ENCODE data around the gene PLEKHM3. TPM values are rescaled to one million over a fixed set of nuclear protein-coding genes. Genes with fewer than 3 reads are reported as not detected.

PLEKHM3 gene
- total and polyA plus RNA-seq, 2 of the 13 experiments (the other 11 are each of a cell fraction or from before 2014, with no cell fraction given) = 4.5 to 4.7 TPM

- TF ChIP-seq ZNF609 (CRISPR knock-in tag; IDR thresholded peaks at IDR 0.05; ENCODE audit: borderline replicate concordance) (no peak; the same call in 1 of the 2 replicates), SMARCE1 (IDR thresholded peaks at IDR 0.05; ENCODE audit: borderline replicate concordance) (no peak), TRIM22 (IDR thresholded peaks at IDR 0.05) (no peak), ATF6 (CRISPR knock-in tag; conservative IDR thresholded peaks at IDR 0.05) (no peak), CSRNP2 (CRISPR knock-in tag; conservative IDR thresholded peaks at IDR 0.05; ENCODE audit: low read depth) (no peak), STAT5B (CRISPR knock-in tag; IDR thresholded peaks at IDR 0.05) (no peak), IRF9 (CRISPR knock-in tag; IDR thresholded peaks at IDR 0.05; ENCODE audit: borderline replicate concordance) (no peak), ZNF619 (CRISPR knock-in tag; IDR thresholded peaks at IDR 0.05) (no peak), ZNF687 (CRISPR knock-in tag; IDR thresholded peaks at IDR 0.05) (no peak), PHF5A (CRISPR knock-in tag; IDR thresholded peaks at IDR 0.05; ENCODE audit: low read depth, unreplicated experiment) (peak; percentile 20), NPAS2 (CRISPR knock-in tag; IDR thresholded peaks at IDR 0.05; ENCODE audit: borderline replicate concordance) (no peak), MED13 (CRISPR knock-in tag; IDR thresholded peaks at IDR 0.05) (0 out of 2 replicates have a peak, but pooled peaks have one; percentile 9)
Observed at GRCh38 chr2:208033701-208034502, 8.6 kb upstream of the PLEKHM3 start (continued).

Measured in HepG2 (cell line).